ENCODE data around the gene FAM209B.

DNA sequence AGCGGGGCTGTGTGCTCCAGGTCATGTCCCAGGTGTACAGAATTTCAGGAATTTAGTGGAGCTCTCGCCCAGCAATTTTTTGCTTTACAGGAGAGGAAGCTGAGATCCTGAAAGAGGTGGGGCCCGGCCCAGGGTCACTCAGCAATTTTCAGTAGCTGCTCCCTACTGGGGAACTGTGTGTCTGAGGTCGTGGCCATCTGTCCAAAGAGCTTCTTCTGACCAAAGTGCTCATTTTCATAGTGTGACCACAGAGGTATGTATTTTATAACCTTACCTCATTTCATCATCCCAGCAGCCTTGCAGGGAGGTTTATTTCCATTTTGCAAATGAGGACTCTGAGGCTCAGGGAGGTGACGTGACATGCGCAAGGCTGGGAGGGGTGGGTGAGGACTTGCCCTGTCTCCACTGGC is 46.3 kb downstream of the FAM209B start:
- no peak for TF ChIP-seq EP300 (conservative IDR thresholded peaks at IDR 0.05; ENCODE audit: poor library complexity, severe bottlenecking)
- TF ChIP-seq, protein P1, sequence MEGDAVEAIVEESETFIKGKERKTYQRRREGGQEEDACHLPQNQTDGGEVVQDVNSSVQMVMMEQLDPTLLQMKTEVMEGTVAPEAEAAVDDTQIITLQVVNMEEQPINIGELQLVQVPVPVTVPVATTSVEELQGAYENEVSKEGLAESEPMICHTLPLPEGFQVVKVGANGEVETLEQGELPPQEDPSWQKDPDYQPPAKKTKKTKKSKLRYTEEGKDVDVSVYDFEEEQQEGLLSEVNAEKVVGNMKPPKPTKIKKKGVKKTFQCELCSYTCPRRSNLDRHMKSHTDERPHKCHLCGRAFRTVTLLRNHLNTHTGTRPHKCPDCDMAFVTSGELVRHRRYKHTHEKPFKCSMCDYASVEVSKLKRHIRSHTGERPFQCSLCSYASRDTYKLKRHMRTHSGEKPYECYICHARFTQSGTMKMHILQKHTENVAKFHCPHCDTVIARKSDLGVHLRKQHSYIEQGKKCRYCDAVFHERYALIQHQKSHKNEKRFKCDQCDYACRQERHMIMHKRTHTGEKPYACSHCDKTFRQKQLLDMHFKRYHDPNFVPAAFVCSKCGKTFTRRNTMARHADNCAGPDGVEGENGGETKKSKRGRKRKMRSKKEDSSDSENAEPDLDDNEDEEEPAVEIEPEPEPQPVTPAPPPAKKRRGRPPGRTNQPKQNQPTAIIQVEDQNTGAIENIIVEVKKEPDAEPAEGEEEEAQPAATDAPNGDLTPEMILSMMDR (IDR thresholded peaks at IDR 0.05; ENCODE audit: poor library complexity, severe bottlenecking): no peak
- no peak for TF ChIP-seq EZH2 (IDR thresholded peaks at IDR 0.05; ENCODE audit: borderline replicate concordance, insufficient read depth, low read length, poor library complexity, severe bottlenecking)

Data from neural cell (in vitro differentiated cells).